ENCODE data around the gene SIK3. TPM values are rescaled to one million over a fixed set of nuclear protein-coding genes. Genes with fewer than 3 reads are reported as not detected.
A peak's percentile ranks its signal among the peaks of the same experiment; 100 is the strongest.

The SIK3 gene
- polyA plus RNA-seq, 1 experiment, result 9.0 TPM

DNA sequence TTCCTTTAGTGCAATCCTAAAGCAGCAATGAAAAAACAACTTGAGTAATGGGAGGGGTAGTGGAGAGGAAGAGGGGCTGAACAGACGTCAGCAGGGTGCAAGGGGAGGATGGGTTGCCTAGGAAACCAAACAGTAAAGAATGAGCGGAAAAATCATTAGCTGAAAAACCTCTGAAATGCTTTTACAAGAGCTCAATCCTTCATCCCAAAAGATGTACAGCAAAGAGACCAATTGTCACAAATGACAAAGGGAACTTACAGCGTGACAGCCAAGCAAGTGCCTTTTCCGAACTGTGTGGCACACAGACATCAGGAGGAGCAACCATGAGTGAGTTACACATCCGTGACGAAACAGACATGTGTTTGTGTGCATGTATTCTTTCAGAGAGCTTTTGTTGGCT lies 104.6 kb downstream of the SIK3 start:
- no peak overlapping the region for H3K27ac ChIP-seq (ENCODE audit: low read depth, low read length)
- no peaks in the 10 kb centered on the region for H3K27me3 ChIP-seq (ENCODE audit: control insufficient read depth, insufficient read depth, low read length)
- no peak overlapping the region for H3K4me3 ChIP-seq (ENCODE audit: low read depth, low read length)
- TF ChIP-seq, protein P1, sequence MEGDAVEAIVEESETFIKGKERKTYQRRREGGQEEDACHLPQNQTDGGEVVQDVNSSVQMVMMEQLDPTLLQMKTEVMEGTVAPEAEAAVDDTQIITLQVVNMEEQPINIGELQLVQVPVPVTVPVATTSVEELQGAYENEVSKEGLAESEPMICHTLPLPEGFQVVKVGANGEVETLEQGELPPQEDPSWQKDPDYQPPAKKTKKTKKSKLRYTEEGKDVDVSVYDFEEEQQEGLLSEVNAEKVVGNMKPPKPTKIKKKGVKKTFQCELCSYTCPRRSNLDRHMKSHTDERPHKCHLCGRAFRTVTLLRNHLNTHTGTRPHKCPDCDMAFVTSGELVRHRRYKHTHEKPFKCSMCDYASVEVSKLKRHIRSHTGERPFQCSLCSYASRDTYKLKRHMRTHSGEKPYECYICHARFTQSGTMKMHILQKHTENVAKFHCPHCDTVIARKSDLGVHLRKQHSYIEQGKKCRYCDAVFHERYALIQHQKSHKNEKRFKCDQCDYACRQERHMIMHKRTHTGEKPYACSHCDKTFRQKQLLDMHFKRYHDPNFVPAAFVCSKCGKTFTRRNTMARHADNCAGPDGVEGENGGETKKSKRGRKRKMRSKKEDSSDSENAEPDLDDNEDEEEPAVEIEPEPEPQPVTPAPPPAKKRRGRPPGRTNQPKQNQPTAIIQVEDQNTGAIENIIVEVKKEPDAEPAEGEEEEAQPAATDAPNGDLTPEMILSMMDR (IDR thresholded peaks at IDR 0.05; ENCODE audit: low read depth, low read length), result no peak
- POLR2A ChIA-PET, result no interaction called here
- DNase-seq (ENCODE audit: low read depth, low spot score), result no peak
- H3K9me3 ChIP-seq (ENCODE audit: control insufficient read depth, insufficient read depth, low read length), result no peaks in the 10 kb centered on the region
- CTCF ChIA-PET, result interaction anchor here (1.2 kb wide), 1 partner anchor 113 kb away, joined by 3 read pairs; no protein-coding TSS in a partner anchor

DNA sequence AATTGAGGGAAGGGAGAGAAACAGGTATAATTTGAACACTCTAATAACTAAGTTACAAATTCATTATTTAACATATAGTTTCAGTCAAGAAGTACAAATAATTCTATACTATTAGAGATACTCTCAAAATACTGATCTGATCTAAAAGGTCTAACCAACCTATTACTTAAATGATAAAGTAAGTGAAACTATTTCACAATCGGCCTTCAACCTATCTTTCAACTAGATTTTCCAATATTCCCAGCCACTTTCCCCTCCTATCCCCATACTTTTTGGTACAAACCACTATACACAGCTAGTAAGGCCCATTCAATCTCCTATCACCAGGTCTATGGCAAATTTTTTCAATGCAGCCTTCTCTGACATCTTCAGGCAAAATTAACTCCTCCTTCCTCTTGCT lies 106.7 kb downstream of the SIK3 start:
- no peak overlapping the region for H3K4me3 ChIP-seq (ENCODE audit: low read depth, low read length)
- no peak overlapping the region for H3K27ac ChIP-seq (ENCODE audit: low read depth, low read length)
- no peaks in the 10 kb centered on the region for H3K9me3 ChIP-seq (ENCODE audit: control insufficient read depth, insufficient read depth, low read length)
- DNase-seq (ENCODE audit: low read depth, low spot score), result no peak
- TF ChIP-seq, protein P1 (IDR thresholded peaks at IDR 0.05; ENCODE audit: low read depth, low read length), result no peak
- H3K27me3 ChIP-seq (ENCODE audit: control insufficient read depth, insufficient read depth, low read length), result no peaks in the 10 kb centered on the region
- ChIA-PET CTCF (no interaction called here), POLR2A (no interaction called here)

DNA sequence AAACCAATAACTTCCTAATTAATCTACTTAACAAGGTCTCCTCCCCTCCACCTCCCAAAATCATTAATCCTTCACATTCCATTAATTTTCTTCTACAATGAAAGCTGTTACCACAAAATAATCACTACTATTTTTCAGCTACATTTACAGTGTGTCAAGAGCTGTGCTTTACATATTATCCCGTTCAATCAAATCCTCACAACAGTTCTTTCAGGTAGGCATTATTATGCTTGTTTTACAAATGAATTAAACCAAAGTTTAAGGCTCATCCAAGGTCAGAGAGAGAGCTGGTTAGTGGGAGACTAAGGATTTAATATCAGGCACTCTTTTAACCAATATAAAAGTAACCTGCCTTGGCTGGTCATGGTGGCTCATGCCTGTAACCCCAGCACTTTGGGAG lies 107.4 kb downstream of the SIK3 start:
- Histone ChIP-seq H3K27me3 (ENCODE audit: control insufficient read depth, insufficient read depth, low read length) (no peaks in the 10 kb centered on the region), H3K4me3 (ENCODE audit: low read depth, low read length) (no peak overlapping the region), H3K9me3 (ENCODE audit: control insufficient read depth, insufficient read depth, low read length) (no peaks in the 10 kb centered on the region), H3K27ac (ENCODE audit: low read depth, low read length) (no peak overlapping the region)
- no peak for DNase-seq (ENCODE audit: low read depth, low spot score)
- TF ChIP-seq, protein P1 (IDR thresholded peaks at IDR 0.05; ENCODE audit: low read depth, low read length), result no peak
- CTCF ChIA-PET, result no interaction called here
- POLR2A ChIA-PET, result no interaction called here

DNA sequence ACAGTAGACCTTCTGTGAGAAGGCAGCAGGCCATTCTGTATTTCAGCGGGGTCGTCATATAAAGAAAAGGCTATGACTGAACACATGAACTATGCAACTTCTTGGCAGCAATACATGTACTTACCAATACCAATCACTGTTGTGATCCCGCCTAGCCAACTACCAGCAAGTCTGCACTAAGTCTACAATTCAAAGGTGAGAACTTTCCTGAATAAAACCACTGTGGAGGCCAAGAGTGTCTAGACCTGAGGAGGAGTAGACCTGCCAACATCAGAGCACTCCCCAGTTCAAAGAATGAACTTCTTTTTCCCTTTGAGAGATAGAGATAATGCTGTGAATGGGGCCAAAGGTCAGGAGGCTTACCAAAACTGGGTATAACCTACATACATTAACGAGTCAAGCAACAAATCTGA lies 108.2 kb downstream of the SIK3 start:
- no peak overlapping the region for H3K27ac ChIP-seq (ENCODE audit: low read depth, low read length)
- CTCF ChIA-PET, result interaction anchor here (1.3 kb wide), 1 partner anchor 110 kb away, joined by 3 read pairs; no protein-coding TSS in a partner anchor
- TF ChIP-seq, protein P1 (IDR thresholded peaks at IDR 0.05; ENCODE audit: low read depth, low read length), result no peak
- DNase-seq (ENCODE audit: low read depth, low spot score), result peak; percentile 66
- H3K4me3 ChIP-seq (ENCODE audit: low read depth, low read length), result no peak overlapping the region
- H3K9me3 ChIP-seq (ENCODE audit: control insufficient read depth, insufficient read depth, low read length), result no peaks in the 10 kb centered on the region
- POLR2A ChIA-PET, result interaction anchor here (0.6 kb wide), 1 partner anchor 109 kb away, joined by 3 read pairs; no protein-coding TSS in a partner anchor
- H3K27me3 ChIP-seq (ENCODE audit: control insufficient read depth, insufficient read depth, low read length), result no peaks in the 10 kb centered on the region

DNA sequence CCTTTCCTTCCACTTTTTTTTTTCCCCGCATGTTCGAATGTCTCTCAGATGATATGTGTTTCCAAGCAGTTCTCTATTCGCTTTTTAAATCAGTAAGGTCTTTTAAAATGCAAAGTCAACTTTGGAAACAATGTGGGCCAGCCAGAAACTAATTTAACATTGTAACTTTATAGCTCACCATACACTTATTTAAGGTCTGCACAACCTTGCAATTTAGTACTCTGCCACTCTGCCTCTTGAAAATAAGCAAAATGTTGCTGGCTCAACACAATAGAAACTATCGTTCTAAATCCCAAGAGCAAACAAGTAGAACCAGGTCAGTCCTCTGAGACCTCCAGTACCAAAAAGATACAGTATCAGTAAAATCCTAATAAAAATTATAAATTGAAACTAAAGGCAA lies 109.0 kb downstream of the SIK3 start:
- TF ChIP-seq, protein P1 (IDR thresholded peaks at IDR 0.05; ENCODE audit: low read depth, low read length), result no peak
- Histone ChIP-seq H3K27ac (ENCODE audit: low read depth, low read length) (no peak overlapping the region), H3K9me3 (ENCODE audit: control insufficient read depth, insufficient read depth, low read length) (no peaks in the 10 kb centered on the region), H3K4me3 (ENCODE audit: low read depth, low read length) (no peak overlapping the region), H3K27me3 (ENCODE audit: control insufficient read depth, insufficient read depth, low read length) (no peaks in the 10 kb centered on the region)
- no peak for DNase-seq (ENCODE audit: low read depth, low spot score)
- CTCF ChIA-PET, result interaction anchor here (1.3 kb wide), 1 partner anchor 109 kb away, joined by 3 read pairs; no protein-coding TSS in a partner anchor
- POLR2A ChIA-PET, result no interaction called here
